PC-3 (cell line): ENCODE results near the gene TXNDC17.

ENCODE experiments used
- CTCF ChIP-seq: fragments of 300-600 bp; sonication (generic); conservative IDR thresholded peaks from 2 replicates; pipeline ENCODE4 v1.5.1; 2017; ENCODE audit warnings: antibody characterized with exemption, low read depth, mild to moderate bottlenecking, low read length
- EZH2 ChIP-seq: fragments of 300-600 bp; sonication (generic); IDR thresholded peaks from one replicate; pipeline ENCODE4 v1.6.1; 2017; ENCODE audit warnings: antibody characterized with exemption, mild to moderate bottlenecking, low read length; ENCODE audit not compliant: unreplicated experiment

GRCh38 chr17:6668727-6669425 lies 28.0 kb downstream of the TXNDC17 start:
- TF ChIP-seq CTCF (no peak), EZH2 (no peak)
